H1 (cell line): Measurements from ENCODE around the gene CHSY1. TPM values are rescaled to one million over a fixed set of nuclear protein-coding genes. Genes with fewer than 3 reads are reported as not detected.

Experiments used
- BACH1 ChIP-seq: IDR thresholded peaks from 2 replicates; pipeline ENCODE4 v1.6.1; 2012; ENCODE audit warnings: low read length, improper control_type of control experiment
- SIX5 ChIP-seq: IDR thresholded peaks from 2 replicates; pipeline ENCODE4 v1.6.1; 2011; ENCODE audit warnings: mild to moderate bottlenecking, low read depth, low read length
- SP4 ChIP-seq: IDR thresholded peaks from 2 replicates; pipeline ENCODE4 v1.6.1; 2012; ENCODE audit warnings: low read length, inconsistent platforms
- TBP ChIP-seq: IDR thresholded peaks from 2 replicates; pipeline ENCODE4 v1.6.1; 2011; ENCODE audit warnings: low read depth, low read length, improper control_type of control experiment
- polyA plus RNA-seq, 7 experiments: library from polyadenylated mRNA; depleted of rRNA in 3 of 7; stranded (reverse) in 5 of 7; unstranded in 2 of 7; fragments of >200 nt in 5 of 7; fragments of 200-250 nt in 2 of 7; gene quantifications; 1 replicate in 5 of 7; 2 replicates in 1 of 7; 4 replicates in 1 of 7; pipeline versions ENCODE4 v1.2.1 to v1.2.3, GENCODE V29; 2011 to 2013; ENCODE audit warnings: missing spikeins in 2 of 7, mixed read lengths in 2 of 7
- total RNA-seq: library from RNA; stranded (reverse); fragmentation: NEBNext Ultra II Directional; extraction: Animal tissue kit (Norgen Biotek cat#: 25700); gene quantifications from 2 replicates; pipeline ENCODE4 v1.2.1, GENCODE V29; 2021
- TF ChIP-seq, protein P1 (sequence below): fragments of 300-600 bp; sonication (generic); IDR thresholded peaks from 2 replicates; pipeline ENCODE4 v1.7.1; 2012; ENCODE audit warnings: low read length, moderate library complexity, mild to moderate bottlenecking, inconsistent platforms; ENCODE audit not compliant: insufficient replicate concordance

CHSY1 gene
- total and polyA plus RNA-seq, 2 of the 8 experiments (the other 6 are each of a cell fraction or from before 2014, with no cell fraction given), result 24.9 to 60.7 TPM

GRCh38 chr15:101139986-101140696 lies 111.7 kb downstream of the CHSY1 start (continued):
- TF ChIP-seq, protein P1, sequence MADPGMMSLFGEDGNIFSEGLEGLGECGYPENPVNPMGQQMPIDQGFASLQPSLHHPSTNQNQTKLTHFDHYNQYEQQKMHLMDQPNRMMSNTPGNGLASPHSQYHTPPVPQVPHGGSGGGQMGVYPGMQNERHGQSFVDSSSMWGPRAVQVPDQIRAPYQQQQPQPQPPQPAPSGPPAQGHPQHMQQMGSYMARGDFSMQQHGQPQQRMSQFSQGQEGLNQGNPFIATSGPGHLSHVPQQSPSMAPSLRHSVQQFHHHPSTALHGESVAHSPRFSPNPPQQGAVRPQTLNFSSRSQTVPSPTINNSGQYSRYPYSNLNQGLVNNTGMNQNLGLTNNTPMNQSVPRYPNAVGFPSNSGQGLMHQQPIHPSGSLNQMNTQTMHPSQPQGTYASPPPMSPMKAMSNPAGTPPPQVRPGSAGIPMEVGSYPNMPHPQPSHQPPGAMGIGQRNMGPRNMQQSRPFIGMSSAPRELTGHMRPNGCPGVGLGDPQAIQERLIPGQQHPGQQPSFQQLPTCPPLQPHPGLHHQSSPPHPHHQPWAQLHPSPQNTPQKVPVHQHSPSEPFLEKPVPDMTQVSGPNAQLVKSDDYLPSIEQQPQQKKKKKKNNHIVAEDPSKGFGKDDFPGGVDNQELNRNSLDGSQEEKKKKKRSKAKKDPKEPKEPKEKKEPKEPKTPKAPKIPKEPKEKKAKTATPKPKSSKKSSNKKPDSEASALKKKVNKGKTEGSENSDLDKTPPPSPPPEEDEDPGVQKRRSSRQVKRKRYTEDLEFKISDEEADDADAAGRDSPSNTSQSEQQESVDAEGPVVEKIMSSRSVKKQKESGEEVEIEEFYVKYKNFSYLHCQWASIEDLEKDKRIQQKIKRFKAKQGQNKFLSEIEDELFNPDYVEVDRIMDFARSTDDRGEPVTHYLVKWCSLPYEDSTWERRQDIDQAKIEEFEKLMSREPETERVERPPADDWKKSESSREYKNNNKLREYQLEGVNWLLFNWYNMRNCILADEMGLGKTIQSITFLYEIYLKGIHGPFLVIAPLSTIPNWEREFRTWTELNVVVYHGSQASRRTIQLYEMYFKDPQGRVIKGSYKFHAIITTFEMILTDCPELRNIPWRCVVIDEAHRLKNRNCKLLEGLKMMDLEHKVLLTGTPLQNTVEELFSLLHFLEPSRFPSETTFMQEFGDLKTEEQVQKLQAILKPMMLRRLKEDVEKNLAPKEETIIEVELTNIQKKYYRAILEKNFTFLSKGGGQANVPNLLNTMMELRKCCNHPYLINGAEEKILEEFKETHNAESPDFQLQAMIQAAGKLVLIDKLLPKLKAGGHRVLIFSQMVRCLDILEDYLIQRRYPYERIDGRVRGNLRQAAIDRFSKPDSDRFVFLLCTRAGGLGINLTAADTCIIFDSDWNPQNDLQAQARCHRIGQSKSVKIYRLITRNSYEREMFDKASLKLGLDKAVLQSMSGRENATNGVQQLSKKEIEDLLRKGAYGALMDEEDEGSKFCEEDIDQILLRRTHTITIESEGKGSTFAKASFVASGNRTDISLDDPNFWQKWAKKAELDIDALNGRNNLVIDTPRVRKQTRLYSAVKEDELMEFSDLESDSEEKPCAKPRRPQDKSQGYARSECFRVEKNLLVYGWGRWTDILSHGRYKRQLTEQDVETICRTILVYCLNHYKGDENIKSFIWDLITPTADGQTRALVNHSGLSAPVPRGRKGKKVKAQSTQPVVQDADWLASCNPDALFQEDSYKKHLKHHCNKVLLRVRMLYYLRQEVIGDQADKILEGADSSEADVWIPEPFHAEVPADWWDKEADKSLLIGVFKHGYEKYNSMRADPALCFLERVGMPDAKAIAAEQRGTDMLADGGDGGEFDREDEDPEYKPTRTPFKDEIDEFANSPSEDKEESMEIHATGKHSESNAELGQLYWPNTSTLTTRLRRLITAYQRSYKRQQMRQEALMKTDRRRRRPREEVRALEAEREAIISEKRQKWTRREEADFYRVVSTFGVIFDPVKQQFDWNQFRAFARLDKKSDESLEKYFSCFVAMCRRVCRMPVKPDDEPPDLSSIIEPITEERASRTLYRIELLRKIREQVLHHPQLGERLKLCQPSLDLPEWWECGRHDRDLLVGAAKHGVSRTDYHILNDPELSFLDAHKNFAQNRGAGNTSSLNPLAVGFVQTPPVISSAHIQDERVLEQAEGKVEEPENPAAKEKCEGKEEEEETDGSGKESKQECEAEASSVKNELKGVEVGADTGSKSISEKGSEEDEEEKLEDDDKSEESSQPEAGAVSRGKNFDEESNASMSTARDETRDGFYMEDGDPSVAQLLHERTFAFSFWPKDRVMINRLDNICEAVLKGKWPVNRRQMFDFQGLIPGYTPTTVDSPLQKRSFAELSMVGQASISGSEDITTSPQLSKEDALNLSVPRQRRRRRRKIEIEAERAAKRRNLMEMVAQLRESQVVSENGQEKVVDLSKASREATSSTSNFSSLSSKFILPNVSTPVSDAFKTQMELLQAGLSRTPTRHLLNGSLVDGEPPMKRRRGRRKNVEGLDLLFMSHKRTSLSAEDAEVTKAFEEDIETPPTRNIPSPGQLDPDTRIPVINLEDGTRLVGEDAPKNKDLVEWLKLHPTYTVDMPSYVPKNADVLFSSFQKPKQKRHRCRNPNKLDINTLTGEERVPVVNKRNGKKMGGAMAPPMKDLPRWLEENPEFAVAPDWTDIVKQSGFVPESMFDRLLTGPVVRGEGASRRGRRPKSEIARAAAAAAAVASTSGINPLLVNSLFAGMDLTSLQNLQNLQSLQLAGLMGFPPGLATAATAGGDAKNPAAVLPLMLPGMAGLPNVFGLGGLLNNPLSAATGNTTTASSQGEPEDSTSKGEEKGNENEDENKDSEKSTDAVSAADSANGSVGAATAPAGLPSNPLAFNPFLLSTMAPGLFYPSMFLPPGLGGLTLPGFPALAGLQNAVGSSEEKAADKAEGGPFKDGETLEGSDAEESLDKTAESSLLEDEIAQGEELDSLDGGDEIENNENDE, result no peak
- no peak for TF ChIP-seq SP4
- TF ChIP-seq SIX5, result no peak
- no peak for TF ChIP-seq TBP
- TF ChIP-seq BACH1, result no peak
